Right renal cortex interstitium (tissue), 3 donors: Measurements from ENCODE around the gene MAPK8IP2. TPM values are rescaled to one million over a fixed set of nuclear protein-coding genes. Genes with fewer than 3 reads are reported as not detected.

ENCODE experiments used
- DNase-seq, 3 donors: peaks; one replicate each; pipeline ENCODE4 v3.0.0-alpha.2; 2013; ENCODE audit warnings: low read depth in 3 of 3, low spot score in 2 of 3
- polyA plus RNA-seq, 3 donors: library from polyadenylated mRNA; unstranded; fragments of 120-200 nt; gene quantifications; one replicate each; pipeline ENCODE4 v1.2.1, GENCODE V29; 2013; ENCODE audit not compliant: insufficient read length in 3 of 3

MAPK8IP2 gene
- polyA plus RNA-seq, 3 donors: 0.41 to 0.57 (median 0.56) TPM

DNA sequence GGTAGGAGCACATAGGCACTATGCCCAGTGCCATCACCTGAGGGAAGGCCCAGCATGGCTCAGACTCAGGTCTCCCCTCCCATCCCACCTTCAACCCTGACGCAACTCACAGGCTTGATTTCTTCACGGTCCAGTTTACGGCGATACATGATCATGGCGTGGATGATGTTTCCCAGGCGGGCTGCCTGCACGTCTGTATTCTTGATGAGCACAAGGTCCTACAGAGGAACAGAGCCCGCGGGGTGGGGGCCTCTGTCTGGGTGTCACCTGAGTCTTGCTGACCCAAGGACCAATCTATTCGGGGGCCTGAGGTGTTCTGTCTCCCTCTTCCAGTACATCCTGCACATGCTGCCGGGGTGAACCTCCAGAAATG is 26.2 kb upstream of the MAPK8IP2 start:
- no peak for DNase-seq

DNA sequence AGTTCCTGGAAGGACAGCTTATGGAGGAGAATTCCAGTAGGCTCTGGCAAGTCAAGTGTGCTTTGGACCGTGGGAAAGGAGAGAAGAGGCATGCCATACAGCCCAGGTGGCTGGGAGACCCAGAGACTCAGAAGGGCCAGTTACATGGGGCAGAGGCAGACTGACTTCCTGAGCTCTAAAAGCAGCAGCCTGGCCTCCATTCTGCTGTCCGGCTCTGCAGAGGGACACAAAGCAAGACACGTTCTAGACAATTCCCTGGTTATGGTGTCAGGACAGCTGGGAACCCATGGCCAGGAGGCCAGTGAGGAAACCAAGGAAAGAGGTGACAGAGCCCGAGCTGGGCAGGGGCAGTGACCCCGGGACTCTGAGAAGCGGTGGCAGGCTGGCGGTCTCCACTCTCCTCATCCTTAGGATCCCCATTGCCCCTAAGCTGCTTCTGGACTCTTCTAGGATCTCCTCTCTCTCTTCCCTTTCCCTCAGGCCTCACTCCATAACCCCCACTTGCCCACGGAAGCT is 25.1 kb upstream of the MAPK8IP2 start:
- no peak for DNase-seq

DNA sequence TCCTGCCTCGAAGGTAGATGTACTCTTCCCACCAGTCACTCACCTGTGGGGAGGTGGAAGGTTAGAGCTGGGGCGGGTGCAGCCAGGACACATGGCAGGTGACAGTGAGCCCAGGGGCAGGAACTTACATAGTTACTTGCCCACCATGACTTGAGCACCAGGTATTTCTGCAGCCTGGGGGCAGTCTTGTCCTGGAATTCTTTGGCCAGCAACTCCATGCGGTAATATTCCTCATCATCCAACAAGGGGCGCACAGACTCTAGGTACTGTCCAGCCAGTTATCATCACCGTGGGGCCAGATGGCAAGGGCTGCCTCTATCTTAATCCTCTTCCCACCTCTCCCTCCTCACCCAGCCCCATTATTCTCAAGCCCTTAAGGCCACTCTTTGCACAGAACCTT is 24.5 kb upstream of the MAPK8IP2 start:
- peak in 1 of 3 donors; percentile 27 for DNase-seq

DNA sequence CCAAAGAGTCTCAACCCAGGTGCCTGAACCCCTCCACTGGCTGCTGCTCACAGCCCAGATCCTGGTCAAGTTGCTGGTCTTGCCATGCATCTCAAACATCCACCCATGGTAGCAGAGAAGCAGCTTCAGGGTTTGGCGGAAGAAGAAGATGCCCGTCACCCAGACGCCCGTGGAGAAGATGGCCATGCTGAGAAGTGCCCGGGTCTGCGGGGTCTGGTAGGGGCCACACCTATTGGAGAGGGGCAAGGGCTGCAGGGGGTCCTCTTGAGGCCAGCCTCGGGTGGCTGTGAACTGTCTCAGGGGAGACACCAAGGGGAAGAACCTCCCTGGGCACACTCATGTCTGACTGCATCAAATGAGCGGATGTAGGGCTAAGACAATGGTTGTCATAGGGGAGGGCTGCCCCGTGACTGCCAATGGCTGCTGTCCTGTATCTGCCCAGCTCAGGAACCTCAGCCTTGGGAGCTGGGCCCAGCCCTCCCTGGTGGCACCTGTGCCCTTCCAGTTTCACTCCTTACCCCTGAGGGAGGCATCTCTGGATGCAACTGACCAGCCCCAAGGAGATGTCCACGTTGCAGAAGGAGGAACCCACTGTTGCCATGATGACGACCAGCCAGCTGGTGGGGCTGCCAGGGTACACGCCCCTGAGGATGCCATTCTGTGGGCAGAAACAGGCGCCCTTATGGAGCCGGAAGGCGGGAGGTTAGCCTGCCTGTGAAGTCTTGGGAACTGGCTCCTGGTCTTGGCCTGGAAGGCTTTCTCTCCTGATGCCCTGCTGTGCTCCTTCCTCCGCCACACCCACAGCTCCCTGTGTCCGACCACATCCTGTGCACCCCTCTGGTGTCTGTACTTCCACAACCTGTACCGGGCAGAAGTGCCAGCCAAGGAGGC is 23.5 kb upstream of the MAPK8IP2 start:
- DNase-seq: no peak

DNA sequence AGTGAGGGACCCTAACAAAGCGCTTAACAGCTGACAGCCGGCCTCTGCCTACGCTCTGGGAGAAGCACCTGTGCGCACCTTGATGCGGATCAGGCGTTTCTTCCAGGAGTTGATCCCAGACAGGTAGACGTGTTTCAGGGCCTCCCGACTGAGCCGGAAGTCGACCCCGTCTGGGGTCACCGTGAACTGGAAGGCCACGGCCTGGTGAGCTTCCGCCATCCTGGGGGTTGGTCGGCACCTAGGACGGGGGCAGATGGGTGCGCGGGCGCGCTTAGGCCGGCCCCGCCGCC is 23.0 kb upstream of the MAPK8IP2 start:
- no peak for DNase-seq

DNA sequence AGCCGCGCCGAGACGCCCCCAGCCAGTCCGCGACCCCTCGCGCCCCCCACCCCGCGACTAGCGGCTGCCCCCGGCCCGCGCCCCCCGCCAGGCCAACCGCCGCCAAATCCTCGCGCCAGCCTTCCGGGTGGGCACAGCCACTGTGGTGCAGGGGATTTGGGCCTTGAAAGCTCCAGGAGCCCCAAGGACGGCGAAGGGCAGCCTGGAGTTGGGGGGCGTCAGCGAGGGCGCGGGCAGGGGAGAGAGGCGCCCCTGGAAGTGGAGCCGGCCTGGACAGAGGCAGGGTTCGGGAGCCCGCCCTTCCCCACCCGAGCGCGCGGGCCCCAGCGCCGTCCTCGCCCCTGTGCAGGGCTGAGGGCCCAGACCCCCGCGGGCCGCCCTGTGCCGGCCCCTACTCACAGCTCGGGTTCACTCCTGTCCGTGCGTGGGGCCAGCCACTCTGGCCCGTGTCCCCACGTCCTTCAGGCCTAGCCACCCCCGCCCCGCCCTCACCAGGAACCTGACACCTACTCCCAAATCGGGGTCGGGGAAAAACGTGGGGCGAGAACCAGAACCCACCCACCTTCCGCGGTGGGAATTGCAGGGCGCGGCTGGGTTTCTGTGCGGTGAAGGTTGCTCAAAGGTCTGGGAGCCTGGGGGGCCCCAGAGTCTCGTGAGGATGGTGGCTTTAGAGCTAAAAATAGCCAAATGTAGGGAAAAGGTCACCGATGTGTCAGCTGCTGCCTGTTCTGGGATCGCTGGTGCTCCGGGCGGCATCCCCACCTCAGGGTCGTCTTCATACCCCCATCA is 22.4 kb upstream of the MAPK8IP2 start, which contains the start of gene CPT1B:
CPT1B (minus strand) TSS at position 441 of the 789 bp plus-strand sequence. CDS start 512 bp downstream, outside the sequence.
- DNase-seq: no peak

DNA sequence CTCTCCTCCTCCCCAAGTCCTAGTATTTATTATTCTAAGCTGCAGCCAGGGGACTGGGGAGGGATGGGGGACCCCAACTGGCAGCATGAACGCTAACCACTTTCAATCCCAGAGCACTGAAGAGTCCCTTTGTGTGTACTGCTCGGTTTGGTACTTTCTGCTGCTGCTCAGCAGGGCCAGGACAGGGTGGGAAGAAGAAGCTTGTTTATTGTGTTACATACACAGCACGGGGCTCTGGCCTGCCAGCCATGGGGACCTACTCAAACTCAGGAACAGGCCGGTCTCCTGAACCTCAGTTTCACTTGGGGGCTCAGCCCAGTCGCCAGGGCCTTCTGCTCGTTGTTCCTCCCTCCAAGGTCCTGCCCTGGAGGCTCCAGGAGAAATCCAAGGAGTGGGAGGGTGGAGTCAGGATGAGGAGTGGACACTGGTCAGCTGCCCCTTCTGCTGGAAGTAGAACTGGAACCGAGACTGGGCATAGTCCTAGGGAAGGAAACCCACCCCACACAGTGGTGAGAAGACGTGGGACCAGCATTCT is 21.8 kb upstream of the MAPK8IP2 start:
- no peak for DNase-seq

DNA sequence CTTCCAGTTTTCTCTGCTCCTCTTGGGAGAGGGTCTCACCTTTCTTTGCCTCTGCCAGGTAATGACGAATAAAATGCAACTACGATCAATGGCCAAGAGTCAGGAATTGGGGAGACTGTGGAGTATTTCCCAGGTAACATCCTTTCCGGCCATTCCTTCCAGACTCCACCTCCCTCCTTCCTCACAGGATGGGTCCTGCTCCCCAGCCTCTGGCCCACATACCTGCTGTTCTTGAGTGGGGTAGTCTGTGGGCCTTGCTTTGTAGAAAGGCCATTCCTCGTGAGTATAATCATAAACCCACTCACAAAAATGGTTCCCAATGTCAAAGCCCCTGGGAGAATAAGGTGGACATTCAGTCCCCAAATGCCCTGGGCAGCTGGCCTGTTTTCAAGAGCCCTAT is 20.8 kb upstream of the MAPK8IP2 start:
- no peak for DNase-seq

DNA sequence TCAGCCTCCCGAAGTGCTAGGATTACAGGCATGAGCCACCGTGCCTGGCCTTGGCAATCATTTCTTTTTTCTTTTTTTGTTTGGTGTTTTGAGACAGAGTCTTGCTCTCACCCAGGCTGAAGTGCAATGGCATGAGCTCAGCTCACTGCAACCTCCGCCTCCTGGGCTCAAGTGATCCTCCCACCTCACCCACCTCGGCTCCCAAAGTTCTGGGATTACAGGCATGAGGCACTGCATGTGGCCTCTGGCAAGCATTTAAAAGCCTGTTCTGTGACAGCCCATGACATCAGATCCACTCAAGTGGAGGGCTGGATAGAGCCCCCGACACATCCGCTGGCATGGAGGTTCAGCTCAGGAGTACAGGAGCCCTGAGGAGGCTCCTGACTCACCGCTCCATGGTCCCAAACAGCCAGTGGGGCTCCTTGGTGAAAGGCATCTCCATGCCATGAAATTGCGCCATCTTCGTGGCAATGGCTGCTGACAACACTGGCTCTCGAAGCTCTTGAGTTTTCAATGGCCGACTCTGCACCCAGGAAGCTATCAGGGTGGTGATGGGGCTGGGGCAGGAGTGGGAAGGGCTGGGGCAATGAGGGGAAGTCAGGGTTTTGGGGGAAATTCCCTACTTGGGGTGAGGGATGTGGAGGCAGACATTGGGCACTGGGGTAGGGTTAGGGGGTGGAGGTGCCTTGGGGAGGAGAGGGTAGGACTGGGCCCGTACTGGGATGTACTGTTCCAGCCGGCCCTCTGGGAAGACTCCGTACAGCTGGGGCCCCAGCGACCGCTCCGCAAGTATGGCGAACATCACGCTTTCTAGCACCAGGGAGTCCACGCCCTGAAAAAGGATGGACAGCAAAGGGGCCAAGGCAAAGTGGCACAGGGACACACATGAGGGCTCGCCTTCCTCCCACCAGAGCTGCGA is 19.3 kb upstream of the MAPK8IP2 start:
- DNase-seq: no peak

DNA sequence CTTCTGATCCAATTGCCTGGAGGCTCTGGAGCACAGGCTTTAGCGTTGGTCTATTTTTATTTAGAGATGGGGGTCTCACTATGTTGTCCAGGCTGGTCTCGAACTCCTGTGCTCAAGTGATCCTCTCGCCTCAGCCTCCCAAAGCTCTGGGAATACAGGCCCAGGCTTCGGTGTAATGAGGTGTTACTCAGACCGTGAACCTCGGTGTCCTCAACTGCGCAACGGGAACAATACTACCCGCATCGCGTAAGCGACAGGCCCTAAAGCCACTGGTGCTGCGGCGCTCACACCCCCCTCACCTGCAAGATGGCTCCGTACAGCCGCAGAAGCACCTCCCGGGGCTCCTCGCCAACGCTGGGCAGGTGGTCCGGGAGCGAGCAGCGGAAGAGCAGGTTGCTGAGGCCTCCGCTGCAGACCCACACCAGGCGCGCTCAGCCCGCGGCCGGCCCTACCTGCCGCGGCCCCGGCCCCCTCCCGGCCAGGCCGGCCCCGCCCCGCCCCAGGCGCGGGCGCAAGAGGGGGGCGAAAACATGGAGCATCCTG is 18.6 kb upstream of the MAPK8IP2 start:
- DNase-seq: no peak

DNA sequence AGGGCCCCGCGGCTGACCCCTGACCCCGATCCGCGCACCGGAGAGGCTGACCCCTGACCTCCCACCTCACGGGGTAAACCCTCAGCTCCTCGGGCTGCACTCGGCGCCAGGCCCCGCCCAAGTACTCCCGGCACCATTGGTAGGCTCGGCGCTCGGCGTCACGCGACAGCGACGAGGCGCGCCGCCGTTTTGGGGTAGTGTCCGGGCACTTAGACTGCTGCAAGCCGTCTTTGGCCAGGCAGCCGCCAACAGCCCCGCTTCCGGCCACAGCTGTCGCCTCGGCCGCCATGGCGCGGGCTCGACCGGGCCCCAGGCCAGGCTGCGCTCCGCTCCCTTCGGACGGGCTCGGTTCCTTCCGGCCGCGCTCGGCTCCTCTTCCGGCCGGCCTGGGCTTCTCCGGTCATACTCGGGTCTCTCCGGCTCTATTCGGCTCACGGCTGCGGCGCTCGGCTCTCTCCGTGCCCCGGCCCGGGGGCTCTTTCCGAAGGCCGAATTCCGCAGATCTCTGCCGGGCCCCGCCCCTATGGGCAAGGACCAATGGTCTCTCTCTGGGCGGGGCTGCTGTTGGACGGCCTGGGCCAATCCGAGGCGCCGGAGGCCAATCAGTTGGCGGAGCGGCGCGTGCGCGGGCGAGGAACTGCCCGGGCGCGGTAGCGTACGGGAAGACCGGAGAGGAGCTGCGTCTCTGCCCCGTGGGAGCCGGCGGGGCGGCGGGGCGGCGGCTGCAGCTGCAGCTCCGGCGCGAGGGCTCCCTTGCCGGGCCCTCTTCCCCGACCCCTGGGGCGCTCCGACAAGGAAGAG is 17.9 kb upstream of the MAPK8IP2 start, which contains the start of gene CHKB:
CHKB (minus strand) TSS at position 357 of the 801 bp plus-strand sequence; CDS start at position 289, 68 bp downstream.
- DNase-seq: peak; percentile 85 to 96 (median 94)

DNA sequence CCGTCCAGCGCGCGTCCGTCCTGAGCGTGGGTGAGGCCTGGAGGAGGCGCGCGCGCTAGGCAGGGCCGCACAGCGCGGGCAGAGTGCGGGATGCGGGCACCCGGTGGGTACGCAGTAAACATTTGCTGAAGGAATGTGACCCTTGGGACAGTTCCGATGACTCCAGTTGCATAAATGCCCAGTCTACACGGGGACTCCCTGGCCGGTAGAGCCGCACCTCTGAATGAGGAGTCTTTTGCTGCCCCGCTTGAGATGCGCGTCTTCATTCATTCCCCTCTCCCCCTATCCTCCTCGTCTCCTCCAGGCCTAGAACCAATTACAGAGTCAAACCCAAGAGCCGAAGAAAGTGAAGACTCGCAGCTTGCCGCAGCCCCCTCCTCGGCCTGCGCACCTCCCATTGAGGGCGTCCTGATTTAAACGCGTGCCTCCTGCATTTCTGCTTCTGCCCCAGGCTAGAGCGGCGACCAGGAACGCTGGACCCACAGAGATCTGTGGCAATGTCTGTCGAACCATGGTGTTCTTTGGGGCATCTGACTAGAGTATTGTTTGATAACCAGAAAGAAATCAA is 17.2 kb upstream of the MAPK8IP2 start:
- DNase-seq: no peak

DNA sequence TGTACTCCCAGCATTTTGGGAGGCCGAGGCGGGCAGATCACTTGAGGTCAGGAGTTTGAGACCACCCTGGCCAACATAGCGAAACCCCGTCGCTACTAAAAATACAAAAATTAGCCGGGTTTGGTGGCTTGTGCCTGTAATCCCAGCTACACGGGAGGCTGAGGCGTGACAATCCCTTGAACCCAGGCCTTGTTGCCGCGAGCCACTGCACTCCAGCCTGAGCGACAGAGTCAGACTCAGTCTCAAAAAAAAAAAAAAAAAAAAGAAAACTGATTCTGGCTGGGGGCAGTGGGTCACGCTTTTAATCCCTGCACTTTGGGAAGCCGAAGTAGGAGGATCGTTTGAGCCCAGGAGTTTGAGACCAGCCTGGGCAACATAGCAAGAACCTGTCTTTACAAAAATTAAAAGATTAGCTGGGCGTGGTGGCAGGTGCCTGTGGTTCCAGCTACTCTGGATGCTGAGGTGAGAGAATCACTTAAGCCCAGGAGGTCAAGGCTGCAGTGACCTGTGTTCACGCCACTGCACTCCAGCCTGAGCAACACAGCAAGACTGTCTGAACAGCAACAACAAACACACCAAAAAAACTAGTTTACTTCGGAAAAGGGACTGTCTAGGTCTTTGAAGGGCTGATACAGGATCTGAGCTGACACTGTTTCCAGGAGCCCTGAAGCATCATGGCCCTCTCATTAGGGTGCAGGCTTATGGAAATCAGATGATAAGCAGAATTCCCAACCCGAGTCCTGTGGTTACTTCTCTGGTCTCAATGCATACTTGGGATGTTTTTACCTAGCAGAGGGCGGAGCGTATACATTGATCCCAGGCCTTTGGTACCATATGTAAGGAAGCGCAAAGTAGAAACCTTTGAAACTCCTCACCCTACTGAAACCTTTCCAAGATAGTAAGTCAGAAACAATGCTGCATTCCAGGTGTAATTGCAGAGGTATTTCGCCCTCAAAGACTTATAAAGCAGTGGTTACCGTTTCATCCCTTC is 16.2 kb upstream of the MAPK8IP2 start:
- no peak for DNase-seq

DNA sequence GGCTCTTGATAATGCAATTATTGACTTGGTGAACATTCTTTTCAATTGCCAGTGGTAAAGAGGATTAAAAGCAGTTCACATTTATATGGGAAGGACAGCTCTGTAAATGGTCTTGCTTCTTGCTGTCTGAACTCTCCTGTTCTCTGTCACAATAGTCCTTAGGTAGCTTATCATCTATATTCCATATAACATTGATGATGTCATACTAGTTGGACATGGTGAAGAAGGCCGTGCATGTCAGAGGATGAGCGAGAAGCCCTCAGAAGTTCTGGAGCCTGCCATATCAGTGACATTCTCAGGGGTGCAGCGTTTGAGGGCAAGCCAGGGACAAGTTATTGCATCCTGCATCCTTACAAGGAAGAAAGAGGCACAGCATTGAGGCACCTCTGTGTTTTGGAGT is 15.4 kb upstream of the MAPK8IP2 start:
- DNase-seq: no peak

DNA sequence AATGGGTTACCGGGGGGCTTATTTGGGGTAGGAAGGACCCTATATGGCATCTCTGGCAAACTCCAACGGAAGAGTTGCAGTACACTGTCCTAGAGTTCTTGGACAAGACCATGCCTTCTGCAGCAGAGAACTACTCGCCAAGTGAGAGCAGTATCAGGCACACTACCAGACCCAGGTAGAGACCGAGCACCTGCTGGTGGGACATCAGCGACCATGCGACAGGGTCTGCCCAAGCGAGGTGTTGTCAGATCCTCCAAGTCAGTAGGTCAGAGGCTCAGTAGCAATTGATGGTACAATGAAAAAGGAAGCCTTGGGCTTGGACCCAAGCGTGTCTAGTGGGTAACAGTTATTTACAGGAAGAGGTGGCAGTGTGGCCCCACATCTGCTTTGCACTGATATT is 14.8 kb upstream of the MAPK8IP2 start:
- no peak for DNase-seq

DNA sequence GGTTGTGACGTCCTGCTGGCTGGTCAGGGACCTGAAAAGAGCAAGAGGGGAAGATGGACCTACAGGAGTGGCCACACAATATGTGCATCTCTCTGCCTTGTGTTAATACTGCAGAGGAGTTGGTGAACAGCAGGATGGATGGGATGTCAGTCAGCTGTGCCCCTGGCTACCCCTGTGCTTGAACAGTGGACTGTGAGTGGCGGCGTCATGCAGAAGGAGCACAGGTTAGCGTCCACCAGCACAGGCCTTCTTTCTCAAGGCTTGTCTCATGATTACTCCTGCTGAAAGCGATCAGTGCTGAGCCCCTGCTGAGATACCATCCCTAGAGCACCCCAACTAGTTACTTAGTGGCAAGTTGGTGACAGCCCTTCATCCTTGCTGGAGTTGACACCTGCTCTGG is 14.2 kb upstream of the MAPK8IP2 start:
- DNase-seq: no peak

DNA sequence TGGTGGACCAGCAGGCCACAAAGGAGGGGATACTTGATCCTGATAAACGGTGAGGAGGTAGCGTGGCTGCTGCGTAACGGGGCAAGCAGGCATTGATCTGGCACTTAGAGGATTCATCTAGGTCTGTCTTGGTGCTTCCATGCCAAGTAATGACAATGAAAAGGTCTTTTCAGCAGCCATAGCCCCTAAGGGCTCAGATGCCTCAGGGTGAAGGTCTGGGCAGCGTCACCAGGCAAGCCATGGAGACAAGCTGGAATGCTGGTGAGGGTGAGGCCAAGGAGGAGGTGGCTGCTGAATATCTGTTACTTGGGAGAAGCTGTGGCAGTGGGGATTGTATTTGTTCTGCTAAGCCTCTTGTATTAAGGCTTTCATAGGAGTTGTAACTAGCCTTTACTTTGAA is 13.2 kb upstream of the MAPK8IP2 start:
- no peak for DNase-seq

DNA sequence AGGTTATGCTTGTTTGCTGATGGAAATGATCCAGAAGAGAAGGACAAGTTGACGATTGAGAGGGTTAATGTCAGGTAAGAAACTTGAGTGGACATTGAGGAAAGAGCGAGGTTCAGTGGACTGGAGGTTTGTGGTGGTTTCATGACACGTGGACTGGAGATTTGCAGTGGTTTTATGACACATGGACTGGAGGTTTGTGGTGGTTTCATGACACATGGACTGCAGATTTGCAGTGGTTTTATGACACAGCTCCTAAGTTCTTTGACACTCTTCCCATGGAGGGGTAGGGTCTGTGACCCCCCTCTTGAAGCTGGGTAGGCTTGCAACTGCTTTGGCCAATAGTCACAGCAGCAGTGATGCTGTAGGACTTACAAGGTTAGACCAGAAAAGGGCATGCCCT is 5.4 kb upstream of the MAPK8IP2 start:
- DNase-seq: no peak
